Endometrial microvascular endothelial cells (primary cell): ENCODE data around the gene SAT2. TPM values are rescaled to one million over a fixed set of nuclear protein-coding genes. Genes with fewer than 3 reads are reported as not detected.
"Not testable (repeated sequence)": the region's sequence is repeated elsewhere in the genome, so short reads cannot be mapped to it uniquely, and the experiment has no call there.

Experiments
- in situ Hi-C: cut with HindIII; loops from 2 replicates; pipeline ENCODE4 v1.10.0; 2017; ENCODE audit warnings: low sequenced_read_pairs, low pct_unique_long_range_greater_than_20kb; ENCODE audit errors: inconsistent ontology term
- total RNA-seq: library from RNA; depleted of rRNA; stranded (reverse); fragments of >200 nt; gene quantifications from one replicate; pipeline ENCODE4 v1.2.3, GENCODE V29; 2015; ENCODE audit errors: inconsistent ontology term

The SAT2 gene
- total RNA-seq, 1 donor from 2014 or later: 48.7 TPM

- in situ Hi-C loops: no loop called here
Observed at GRCh38 chr17:7640783-7641182, 13.2 kb upstream of the SAT2 start.

- in situ Hi-C loops: no loop called here
Observed at GRCh38 chr17:7636163-7636562, 8.5 kb upstream of the SAT2 start.

GRCh38 chr17:7634384-7634783 is 6.8 kb upstream of the SAT2 start:
- in situ Hi-C loops: no loop called here

- in situ Hi-C loops: no loop called here
Observed at GRCh38 chr17:7633093-7633492, 5.5 kb upstream of the SAT2 start.

- in situ Hi-C loops: no loop called here
Observed at GRCh38 chr17:7632492-7632894, 4.9 kb upstream of the SAT2 start.

- in situ Hi-C loops: no loop called here
Observed at GRCh38 chr17:7631398-7632380, 4.1 kb upstream of the SAT2 start.

- in situ Hi-C loops: no loop called here
Observed at GRCh38 chr17:7629939-7630571, 2.4 kb upstream of the SAT2 start, which contains the start of gene SHBG. Gene SHBG (plus strand): TSS chr17:7630135. CDS start chr17:7630173, 38 bp downstream.

GRCh38 chr17:7626956-7627249 is 718 bp downstream of the SAT2 start:
- in situ Hi-C loops: no loop called here

- in situ Hi-C loops: no loop called here
Observed at GRCh38 chr17:7626307-7626706, 1.3 kb downstream of the SAT2 start.

- in situ Hi-C loops: not testable (repeated sequence)
Observed at GRCh38 chr17:7625749-7626148, 1.9 kb downstream of the SAT2 start.

GRCh38 chr17:7623661-7624060 is 4.0 kb downstream of the SAT2 start:
- in situ Hi-C loops: no loop called here

- in situ Hi-C loops: no loop called here
Observed at GRCh38 chr17:7620835-7621234, 6.8 kb downstream of the SAT2 start.

GRCh38 chr17:7618608-7619007 is 9.0 kb downstream of the SAT2 start:
- in situ Hi-C loops: no loop called here

GRCh38 chr17:7615265-7615747 is 12.3 kb downstream of the SAT2 start:
- in situ Hi-C loops: no loop called here

GRCh38 chr17:7614425-7615264 is 13.0 kb downstream of the SAT2 start, which contains the start of gene FXR2:
Gene FXR2 (minus strand): TSS chr17:7614897. CDS start chr17:7614532, 365 bp downstream.
- in situ Hi-C loops: no loop called here

GRCh38 chr17:7613769-7614424 is 13.7 kb downstream of the SAT2 start:
- in situ Hi-C loops: no loop called here

- in situ Hi-C loops: no loop called here
Observed at GRCh38 chr17:7612294-7612640, 15.4 kb downstream of the SAT2 start.

- in situ Hi-C loops: no loop called here
Observed at GRCh38 chr17:7611635-7612293, 15.9 kb downstream of the SAT2 start.
